GM12864 (cell line): ENCODE data around the gene CRYBB2.
"Not testable (repeated sequence)": the region's sequence is repeated elsewhere in the genome, so short reads cannot be mapped to it uniquely, and the experiment has no call there.

Experiments
- DNase-seq: peaks from one replicate; pipeline ENCODE4 v3.0.0-alpha.2; 2011; ENCODE audit warnings: low read depth
- H3K4me3 ChIP-seq: 2 replicates; pipeline ENCODE4 v1.5.1; 2011; ENCODE audit warnings: mild to moderate bottlenecking, low read depth, low read length, control low read depth
- TF ChIP-seq, protein P1 (sequence below): IDR thresholded peaks from 2 replicates; pipeline ENCODE4 v1.5.1; 2011; ENCODE audit warnings: low read depth, mild to moderate bottlenecking, moderate library complexity, low read length, control low read depth, inconsistent platforms; ENCODE audit errors: missing control alignments

CRYBB2 gene

DNA sequence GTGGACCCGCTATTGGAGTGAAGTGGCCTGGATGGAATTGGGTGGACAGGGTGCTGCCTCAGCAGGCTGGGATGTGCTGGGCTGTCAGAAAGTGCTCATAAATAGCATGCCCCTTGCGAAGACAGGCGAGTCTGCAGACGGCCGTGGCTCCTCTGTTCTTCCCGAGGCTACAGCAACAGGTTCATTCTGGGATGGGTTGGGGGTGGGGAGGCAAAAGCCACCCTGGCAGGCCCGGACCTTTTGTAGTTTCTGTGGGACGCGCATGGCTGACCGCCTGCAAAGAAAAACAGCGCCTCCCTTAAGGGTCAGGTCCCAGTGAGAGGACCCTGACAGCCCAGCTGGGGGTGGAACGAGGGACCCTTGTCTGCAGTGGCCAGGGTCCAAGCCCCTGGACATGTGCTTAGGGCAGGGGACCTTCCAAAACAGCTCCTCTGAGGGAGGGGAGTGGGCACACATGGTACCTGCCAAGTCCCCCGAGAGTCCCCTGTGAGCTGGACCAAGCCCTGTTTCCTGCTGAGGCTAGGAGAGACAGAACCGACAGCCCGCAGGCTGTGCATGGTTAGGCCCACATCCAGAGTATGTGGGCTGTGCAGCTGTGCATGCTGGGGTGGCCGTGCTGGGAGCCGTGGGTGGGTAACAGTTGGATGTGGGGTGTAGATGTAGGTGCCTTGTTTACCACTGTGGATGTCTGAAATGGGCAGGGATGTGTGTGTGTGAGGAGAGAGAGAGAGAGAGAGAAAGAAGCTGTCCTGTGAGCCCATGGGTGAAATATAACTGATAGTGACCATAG lies 19.5 kb upstream of the CRYBB2 start, which contains the start of gene CRYBB3:
CRYBB3 (plus strand) TSS at position 128 of the 790 bp plus-strand sequence. CDS start 1,539 bp downstream, outside the sequence.
- no peak for DNase-seq
- TF ChIP-seq, protein P1, sequence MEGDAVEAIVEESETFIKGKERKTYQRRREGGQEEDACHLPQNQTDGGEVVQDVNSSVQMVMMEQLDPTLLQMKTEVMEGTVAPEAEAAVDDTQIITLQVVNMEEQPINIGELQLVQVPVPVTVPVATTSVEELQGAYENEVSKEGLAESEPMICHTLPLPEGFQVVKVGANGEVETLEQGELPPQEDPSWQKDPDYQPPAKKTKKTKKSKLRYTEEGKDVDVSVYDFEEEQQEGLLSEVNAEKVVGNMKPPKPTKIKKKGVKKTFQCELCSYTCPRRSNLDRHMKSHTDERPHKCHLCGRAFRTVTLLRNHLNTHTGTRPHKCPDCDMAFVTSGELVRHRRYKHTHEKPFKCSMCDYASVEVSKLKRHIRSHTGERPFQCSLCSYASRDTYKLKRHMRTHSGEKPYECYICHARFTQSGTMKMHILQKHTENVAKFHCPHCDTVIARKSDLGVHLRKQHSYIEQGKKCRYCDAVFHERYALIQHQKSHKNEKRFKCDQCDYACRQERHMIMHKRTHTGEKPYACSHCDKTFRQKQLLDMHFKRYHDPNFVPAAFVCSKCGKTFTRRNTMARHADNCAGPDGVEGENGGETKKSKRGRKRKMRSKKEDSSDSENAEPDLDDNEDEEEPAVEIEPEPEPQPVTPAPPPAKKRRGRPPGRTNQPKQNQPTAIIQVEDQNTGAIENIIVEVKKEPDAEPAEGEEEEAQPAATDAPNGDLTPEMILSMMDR = no peak
- H3K4me3 ChIP-seq = no peak within 1 kb of the TSS

DNA sequence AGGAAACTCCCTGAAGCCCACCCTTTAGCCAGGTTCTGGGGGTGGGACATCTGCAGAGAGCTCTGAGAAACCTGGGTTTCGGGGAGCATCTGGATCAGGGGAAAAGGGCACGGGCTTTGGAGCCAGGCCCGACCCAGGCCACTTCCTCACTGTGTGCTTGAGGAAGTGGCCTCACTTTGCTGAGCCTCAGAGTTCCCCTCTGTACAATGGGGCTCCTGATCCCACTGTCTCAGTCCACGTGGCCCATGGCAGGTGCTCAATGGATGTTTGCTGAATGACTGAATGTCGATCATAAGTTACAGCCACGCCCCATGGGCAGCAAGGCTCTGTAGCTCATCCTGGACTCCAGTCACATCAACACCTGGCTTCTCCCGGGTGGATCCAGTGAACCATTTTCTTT lies 18.5 kb upstream of the CRYBB2 start:
- H3K4me3 ChIP-seq = no peak overlapping the region
- TF ChIP-seq, protein P1 = no peak
- DNase-seq = no peak

DNA sequence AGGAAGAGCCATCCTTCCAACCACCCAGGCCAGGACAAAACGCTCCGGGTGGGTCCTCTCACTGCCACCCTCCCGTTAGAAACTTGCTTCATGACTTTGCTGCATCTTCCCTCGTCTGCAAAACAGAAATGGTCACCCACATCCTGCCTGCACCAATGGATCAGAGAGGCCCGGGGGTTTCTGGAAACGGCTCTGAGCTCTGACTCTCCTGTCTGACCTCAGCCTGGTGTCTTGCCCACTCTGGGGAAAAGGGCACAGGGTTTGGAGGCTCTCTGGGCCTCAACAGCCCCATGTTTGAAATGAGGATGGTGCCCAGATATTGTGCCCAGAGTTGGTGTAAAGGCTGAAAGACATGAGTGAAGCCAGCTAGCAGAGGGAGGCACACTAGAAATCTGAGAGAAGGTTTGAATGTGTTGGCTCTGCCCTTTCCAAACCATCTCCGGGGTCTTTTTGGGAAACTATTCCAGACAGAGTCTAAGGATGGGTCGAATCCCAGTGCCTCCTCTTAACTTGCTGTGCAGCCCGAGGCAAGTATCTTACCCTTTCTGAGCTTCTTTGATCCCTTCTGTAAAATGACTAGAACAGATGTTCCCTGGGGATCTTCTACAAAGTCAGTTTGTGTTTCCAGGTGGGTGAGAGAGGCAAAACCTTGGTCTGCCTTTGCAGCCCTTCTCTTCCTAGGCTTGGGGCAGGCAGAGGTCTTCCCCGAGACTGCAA lies 17.7 kb upstream of the CRYBB2 start:
- DNase-seq = no peak
- no peak overlapping the region for H3K4me3 ChIP-seq
- TF ChIP-seq, protein P1 = no peak

DNA sequence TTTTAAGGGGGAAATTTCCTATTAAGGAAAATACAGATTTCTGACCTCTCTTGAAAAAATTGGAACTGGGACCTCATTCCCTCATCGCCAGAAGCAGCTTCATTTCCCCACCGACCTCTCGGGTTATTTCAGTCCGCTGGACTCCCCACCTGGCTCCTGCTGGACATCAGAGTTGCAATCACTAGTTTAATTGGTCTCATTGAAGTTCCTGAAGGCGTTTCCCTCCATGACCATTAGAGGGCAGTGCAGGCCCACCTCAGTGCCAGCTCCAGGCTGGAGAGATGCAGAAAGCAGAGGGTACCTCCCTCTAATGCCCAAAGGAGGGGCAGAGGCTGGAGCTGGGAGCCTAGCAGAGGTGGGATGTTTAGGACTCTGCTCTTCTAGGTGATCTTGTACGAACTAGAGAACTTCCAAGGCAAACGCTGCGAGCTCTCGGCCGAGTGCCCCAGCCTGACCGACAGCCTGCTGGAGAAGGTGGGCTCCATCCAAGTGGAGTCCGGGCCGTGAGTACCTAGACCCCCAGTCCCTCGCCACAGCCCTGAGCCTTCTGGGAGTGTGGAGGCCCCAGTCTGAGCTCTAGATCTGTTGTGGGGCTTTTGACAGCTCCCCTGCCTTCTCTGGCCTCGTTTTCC lies 17.0 kb upstream of the CRYBB2 start:
- DNase-seq = peak; percentile 15
- TF ChIP-seq, protein P1 = peak; percentile 91
- H3K4me3 ChIP-seq = no peak overlapping the region

GRCh38 chr22:25203082-25203481 lies 16.4 kb upstream of the CRYBB2 start:
- no peak for DNase-seq
- no peak overlapping the region for H3K4me3 ChIP-seq
- TF ChIP-seq, protein P1 = no peak

GRCh38 chr22:25204547-25204946 lies 14.9 kb upstream of the CRYBB2 start:
- not testable (repeated sequence) for H3K4me3 ChIP-seq, DNase-seq

DNA sequence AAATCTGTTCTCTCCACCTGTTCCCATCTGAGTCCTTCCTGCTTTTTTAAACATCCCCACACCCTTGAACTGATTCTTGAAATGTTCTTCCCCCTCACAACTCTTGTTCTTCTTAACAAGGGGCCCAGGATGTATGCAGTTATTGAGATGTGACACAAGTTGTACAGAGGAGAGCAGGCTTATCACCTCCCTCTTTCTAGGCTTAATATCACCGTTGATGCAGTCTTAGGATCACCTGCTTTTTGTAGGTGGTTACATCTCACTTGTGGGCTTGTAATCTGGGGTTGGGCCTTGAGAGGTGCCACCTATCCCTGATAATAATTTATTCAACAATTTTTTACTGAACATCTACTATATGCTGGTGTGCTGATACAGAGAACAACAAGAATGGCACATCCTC lies 13.6 kb upstream of the CRYBB2 start:
- TF ChIP-seq, protein P1 = no peak
- no peak overlapping the region for H3K4me3 ChIP-seq
- no peak for DNase-seq
